Adrenal gland (tissue), 12 donors: ENCODE results near the gene ABCG1. TPM values are rescaled to one million over a fixed set of nuclear protein-coding genes. Genes with fewer than 3 reads are reported as not detected.

Source experiments
- DNase-seq, 7 donors: peaks; one replicate each; pipeline ENCODE4 v3.0.0-alpha.2; 2019 to 2020
- H3K27ac ChIP-seq, 5 donors: fragments of 200-600 bp; sonication (generic) in 4 of 5; 1 replicate in 3 of 5; 2 replicates in 2 of 5; pipeline versions ENCODE4 v1.5.1 to v1.8.0; 2016 to 2020; ENCODE audit warnings: mild to moderate bottlenecking in 1 of 5
- H3K27me3 ChIP-seq: fragments of 200-600 bp; 2 replicates; pipeline ENCODE4 v1.8.0; 2021
- H3K36me3 ChIP-seq, 2 donors: fragments of 200-600 bp; replicated peaks in 1 of 2; 1 replicate in 1 of 2; 2 replicates in 1 of 2; pipeline versions ENCODE4 v1.5.1 to v1.8.0; 2018 to 2022
- H3K4me1 ChIP-seq, 2 donors: fragments of 200-600 bp; replicated peaks in 1 of 2; 1 replicate in 1 of 2; 2 replicates in 1 of 2; pipeline versions ENCODE4 v1.5.1 to v1.8.0; 2018 to 2021
- H3K4me3 ChIP-seq, 4 donors: fragments of 200-600 bp; sonication (generic) in 3 of 4; one replicate each; pipeline ENCODE4 v1.5.1; 2016 to 2018
- H3K9me3 ChIP-seq, 3 donors: fragments of 200-600 bp; sonication (generic) in 1 of 3; replicated peaks in 1 of 3; 1 replicate in 2 of 3; 2 replicates in 1 of 3; pipeline versions ENCODE4 v1.5.1 to v1.8.0; 2016 to 2021
- CTCF ChIP-seq, 6 experiments: fragments of 450-650 bp in 4 of 6; fragments of 200-600 bp in 2 of 6; sonication (generic) in 1 of 6; IDR thresholded peaks; 1 replicate in 5 of 6; 2 replicates in 1 of 6; pipeline versions ENCODE4 v1.5.1 to v1.8.0; 2016 to 2021; ENCODE audit warnings: antibody characterized with exemption in 6 of 6, mild to moderate bottlenecking in 2 of 6, moderate library complexity in 1 of 6
- POLR2A ChIP-seq, 2 donors: fragments of 450-650 bp; IDR thresholded peaks; one replicate each; pipeline ENCODE4 v1.6.1; 2017; ENCODE audit warnings: antibody characterized with exemption in 2 of 2, mild to moderate bottlenecking in 2 of 2, moderate library complexity in 1 of 2
- WGBS, 4 donors: extraction: QIAGEN DNeasy Blood & Tissue Kit in 2 of 4; methylation state at CpG; one replicate each; pipeline versions ENCODE4 v1.1.5 to v1.1.7; 2013 to 2017; 5-methylcytosine and 5-hydroxymethylcytosine counted together
- intact Hi-C, 2 donors: fragments of 100-400 bp; cut with DNase I; formaldehyde crosslinking; loops; one replicate each; pipeline versions ENCODE4 v1.14.1 to v1.15.0; 2022 to 2023
- polyA plus RNA-seq, 3 donors: library from polyadenylated mRNA; stranded (reverse); fragments of 200-250 nt in 2 of 3; fragments of 350-450 nt in 1 of 3; fragmentation: Illumina TruSeq in 1 of 3; extraction: RNeasy Lipid Tissue Mini Kit (QIAGEN cat#74804) in 1 of 3; gene quantifications; one replicate each; pipeline ENCODE4 v1.2.3, GENCODE V29; 2013 to 2014
- total RNA-seq, 9 donors: library from RNA; depleted of rRNA in 4 of 9; stranded (reverse); fragments of >200 nt in 4 of 9; fragments of 120-200 nt in 1 of 9; fragmentation: NEBNext Ultra II Directional in 1 of 9; extraction: Animal tissue kit (Norgen Biotek cat#: 25700) in 1 of 9; gene quantifications; one replicate each; pipeline versions ENCODE4 v1.1.0 to v1.2.4, GENCODE V29; 2013 to 2023
- donor health status: healthy with polysubstance abuse.
- donor health status: Bipolar disorder and iron deficiency.
- donor health status: DM: yes; HTN: yes; CAD: no.
- donor health status: DM: no; HTN: no; CAD: no.
- donor health status: DM: no; HTN: no; CAD: no.
- donor health status: DM: yes; HTN: yes; CAD: no.

Gene ABCG1
- total and polyA plus RNA-seq, 12 donors, result 23.2 to 136 (median 67.9) TPM

- H3K27ac ChIP-seq, result no peak overlapping the region
- TF ChIP-seq POLR2A (IDR thresholded peaks at IDR 0.05) (no peak), CTCF (IDR thresholded peaks at IDR 0.05) (no peak)
- 82 to 93% (median 84%) methylated on average over 9 of the region's 9 CpGs for WGBS, 4 donors
These were observed 78.4 kb downstream of the ABCG1 start for GRCh38 chr21:42297377-42297776.

GRCh38 chr21:42298237-42298636, 79.3 kb downstream of the ABCG1 start:
- no peak for DNase-seq
- intact Hi-C loops, result no loop called here
- no peak overlapping the region for H3K27ac ChIP-seq

More at GRCh38 chr21:42297377-42297776, 78.4 kb downstream of the ABCG1 start:
- Histone ChIP-seq H3K27me3 (no peaks in the 10 kb centered on the region), H3K4me1 (no peaks in the 10 kb centered on the region), H3K4me3 (no peak overlapping the region), H3K9me3 (no peaks in the 10 kb centered on the region), H3K36me3 (peaks cover 0 to 29% of the 10 kb centered on the region in 2 donors)
- intact Hi-C loops, result no loop called here
- DNase-seq, result no peak

GRCh38 chr21:42298657-42299056, 79.7 kb downstream of the ABCG1 start:
- Histone ChIP-seq H3K9me3 (no peaks in the 10 kb centered on the region), H3K4me1 (no peaks in the 10 kb centered on the region), H3K27ac (no peak overlapping the region), H3K36me3 (peaks cover 0 to 28% of the 10 kb centered on the region in 2 donors), H3K4me3 (no peak overlapping the region), H3K27me3 (no peaks in the 10 kb centered on the region)
- no peak for TF ChIP-seq CTCF (IDR thresholded peaks at IDR 0.05)
- intact Hi-C loops, result no loop called here
- WGBS, 4 donors, result 81 to 90% (median 84%) methylated on average over 3 to 5 of the region's 5 CpGs
- no peak for DNase-seq

More at GRCh38 chr21:42298237-42298636, 79.3 kb downstream of the ABCG1 start:
- Histone ChIP-seq H3K9me3 (no peaks in the 10 kb centered on the region), H3K27me3 (no peaks in the 10 kb centered on the region), H3K36me3 (peaks cover 0 to 28% of the 10 kb centered on the region in 2 donors), H3K4me1 (no peaks in the 10 kb centered on the region), H3K4me3 (no peak overlapping the region)
- TF ChIP-seq CTCF (IDR thresholded peaks at IDR 0.05) (no peak), POLR2A (IDR thresholded peaks at IDR 0.05) (no peak)
- 77 to 82% (median 80%) methylated on average over 6 of the region's 6 CpGs for WGBS, 4 donors

- 83 to 93% (median 87%) methylated on average over 16 to 20 of the region's 20 CpGs for WGBS, 4 donors
- Histone ChIP-seq H3K27ac (no peak overlapping the region), H3K36me3 (peaks cover 0 to 22% of the 10 kb centered on the region in 2 donors), H3K4me1 (no peaks in the 10 kb centered on the region), H3K9me3 (no peaks in the 10 kb centered on the region), H3K4me3 (no peak overlapping the region), H3K27me3 (no peaks in the 10 kb centered on the region)
- intact Hi-C loops, result loop anchor here (10.0 kb wide), 2 partner anchors 155 kb away; no protein-coding TSS in a partner anchor
- no peak for DNase-seq
- TF ChIP-seq CTCF (IDR thresholded peaks at IDR 0.05), result no peak
- TF ChIP-seq POLR2A (IDR thresholded peaks at IDR 0.05), result no peak
These were observed 80.5 kb downstream of the ABCG1 start for GRCh38 chr21:42299324-42300044.
